Parathyroid adenoma (tissue), 2 donors: ENCODE results near the gene GIMD1.

Experiments used
- H2AFZ ChIP-seq: fragments of 300-600 bp; sonication (generic); one replicate; pipeline ENCODE4 v1.7.0; 2017; ENCODE audit warnings: antibody characterized with exemption, mild to moderate bottlenecking
- H3K27ac ChIP-seq: fragments of 300-600 bp; sonication (generic); one replicate; pipeline ENCODE4 v1.7.0; 2017
- H3K27me3 ChIP-seq: fragments of 300-600 bp; sonication (generic); one replicate; pipeline ENCODE4 v1.7.0; 2017; ENCODE audit warnings: low read length; ENCODE audit not compliant: control insufficient read depth, insufficient read depth
- H3K36me3 ChIP-seq: fragments of 300-600 bp; sonication (generic); one replicate; pipeline ENCODE4 v1.7.0; 2017; ENCODE audit warnings: low read length; ENCODE audit not compliant: control insufficient read depth, insufficient read depth
- H3K4me1 ChIP-seq: fragments of 300-600 bp; sonication (generic); one replicate; pipeline ENCODE4 v1.7.0; 2017; ENCODE audit warnings: control low read depth
- H3K4me2 ChIP-seq: fragments of 300-600 bp; sonication (generic); one replicate; pipeline ENCODE4 v1.7.0; 2017; ENCODE audit warnings: low read length
- H3K4me3 ChIP-seq: fragments of 300-600 bp; sonication (generic); one replicate; pipeline ENCODE4 v1.7.0; 2017; ENCODE audit warnings: low read depth, low read length
- H3K79me2 ChIP-seq: fragments of 300-600 bp; sonication (generic); one replicate; pipeline ENCODE4 v1.7.0; 2017; ENCODE audit warnings: control low read depth
- H3K9ac ChIP-seq: fragments of 300-600 bp; sonication (generic); one replicate; pipeline ENCODE4 v1.7.0; 2017; ENCODE audit warnings: mild to moderate bottlenecking
- H3K9me3 ChIP-seq: fragments of 300-600 bp; sonication (generic); one replicate; pipeline ENCODE4 v1.7.0; 2017; ENCODE audit warnings: low read length; ENCODE audit not compliant: control insufficient read depth
- TF ChIP-seq, protein P1 (sequence below): fragments of 300-600 bp; sonication (generic); IDR thresholded peaks from one replicate; pipeline ENCODE4 v1.7.0; 2017; ENCODE audit warnings: antibody characterized with exemption, mild to moderate bottlenecking
- donor health status: primary hyperparathyroidism.

Gene GIMD1

DNA sequence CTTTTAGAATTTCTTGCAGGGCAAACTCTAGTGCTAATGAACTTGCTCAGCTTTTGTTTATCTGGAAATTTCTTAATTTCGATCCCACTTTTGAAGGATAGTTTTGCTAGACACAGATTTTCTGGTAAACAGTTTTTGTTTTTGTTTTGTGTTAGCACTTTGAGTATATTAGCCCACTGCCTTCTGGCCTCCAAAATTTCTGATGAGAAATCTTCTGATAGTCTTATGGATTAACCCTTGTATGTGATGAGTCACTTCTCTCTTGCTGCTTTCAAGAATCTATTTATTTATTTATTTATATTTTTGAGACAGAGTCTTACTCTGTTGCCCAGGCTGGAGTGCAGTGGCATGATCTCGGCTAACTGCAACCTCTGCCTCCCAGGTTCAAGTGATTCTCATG, 27.0 kb upstream of the GIMD1 start:
- TF ChIP-seq, protein P1, sequence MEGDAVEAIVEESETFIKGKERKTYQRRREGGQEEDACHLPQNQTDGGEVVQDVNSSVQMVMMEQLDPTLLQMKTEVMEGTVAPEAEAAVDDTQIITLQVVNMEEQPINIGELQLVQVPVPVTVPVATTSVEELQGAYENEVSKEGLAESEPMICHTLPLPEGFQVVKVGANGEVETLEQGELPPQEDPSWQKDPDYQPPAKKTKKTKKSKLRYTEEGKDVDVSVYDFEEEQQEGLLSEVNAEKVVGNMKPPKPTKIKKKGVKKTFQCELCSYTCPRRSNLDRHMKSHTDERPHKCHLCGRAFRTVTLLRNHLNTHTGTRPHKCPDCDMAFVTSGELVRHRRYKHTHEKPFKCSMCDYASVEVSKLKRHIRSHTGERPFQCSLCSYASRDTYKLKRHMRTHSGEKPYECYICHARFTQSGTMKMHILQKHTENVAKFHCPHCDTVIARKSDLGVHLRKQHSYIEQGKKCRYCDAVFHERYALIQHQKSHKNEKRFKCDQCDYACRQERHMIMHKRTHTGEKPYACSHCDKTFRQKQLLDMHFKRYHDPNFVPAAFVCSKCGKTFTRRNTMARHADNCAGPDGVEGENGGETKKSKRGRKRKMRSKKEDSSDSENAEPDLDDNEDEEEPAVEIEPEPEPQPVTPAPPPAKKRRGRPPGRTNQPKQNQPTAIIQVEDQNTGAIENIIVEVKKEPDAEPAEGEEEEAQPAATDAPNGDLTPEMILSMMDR, result no peak
- H3K9ac ChIP-seq, result no peak overlapping the region
- no peaks in the 10 kb centered on the region for H3K27me3 ChIP-seq
- H3K4me3 ChIP-seq, result no peak overlapping the region
- H3K27ac ChIP-seq, result no peak overlapping the region
- H3K9me3 ChIP-seq, result no peaks in the 10 kb centered on the region
- H3K36me3 ChIP-seq, result no peaks in the 10 kb centered on the region
- H3K79me2 ChIP-seq, result no peaks in the 10 kb centered on the region
- H3K4me1 ChIP-seq, result no peaks in the 10 kb centered on the region
- H3K4me2 ChIP-seq, result no peak overlapping the region
- no peak overlapping the region for H2AFZ ChIP-seq

DNA sequence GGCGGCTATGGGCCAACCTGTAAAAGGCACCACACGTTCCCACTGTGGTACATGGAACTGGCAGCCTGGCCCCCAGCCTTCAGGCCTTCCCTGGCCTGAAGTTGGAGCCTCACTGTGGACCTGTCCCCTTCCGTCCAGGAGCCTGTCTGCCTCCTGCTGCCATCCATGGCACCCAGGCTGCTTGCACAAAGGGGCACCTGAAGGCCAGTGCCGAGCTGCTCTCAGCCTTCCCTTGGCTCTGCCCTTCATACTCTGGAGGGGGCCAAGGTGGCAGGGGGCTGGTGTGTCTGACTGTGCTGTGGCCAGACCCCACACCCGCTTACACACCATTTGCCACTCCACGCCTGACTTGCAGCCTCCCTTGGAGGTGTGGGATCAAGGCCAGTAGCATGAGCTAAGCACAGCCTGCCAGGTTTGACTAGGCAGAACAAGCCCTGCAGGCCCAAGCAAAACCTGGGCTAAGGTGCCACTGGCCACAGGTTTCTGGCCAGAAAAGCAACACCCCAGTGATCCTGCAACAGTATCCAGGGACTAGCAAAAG, 17.3 kb upstream of the GIMD1 start:
- H3K27me3 ChIP-seq, result no peaks in the 10 kb centered on the region
- no peaks in the 10 kb centered on the region for H3K79me2 ChIP-seq
- H3K4me2 ChIP-seq, result no peak overlapping the region
- H3K4me3 ChIP-seq, result no peak overlapping the region
- H3K9me3 ChIP-seq, result no peaks in the 10 kb centered on the region
- TF ChIP-seq, protein P1, result no peak
- no peaks in the 10 kb centered on the region for H3K4me1 ChIP-seq
- H2AFZ ChIP-seq, result no peak overlapping the region
- H3K36me3 ChIP-seq, result no peaks in the 10 kb centered on the region
- H3K9ac ChIP-seq, result no peak overlapping the region
- no peak overlapping the region for H3K27ac ChIP-seq

DNA sequence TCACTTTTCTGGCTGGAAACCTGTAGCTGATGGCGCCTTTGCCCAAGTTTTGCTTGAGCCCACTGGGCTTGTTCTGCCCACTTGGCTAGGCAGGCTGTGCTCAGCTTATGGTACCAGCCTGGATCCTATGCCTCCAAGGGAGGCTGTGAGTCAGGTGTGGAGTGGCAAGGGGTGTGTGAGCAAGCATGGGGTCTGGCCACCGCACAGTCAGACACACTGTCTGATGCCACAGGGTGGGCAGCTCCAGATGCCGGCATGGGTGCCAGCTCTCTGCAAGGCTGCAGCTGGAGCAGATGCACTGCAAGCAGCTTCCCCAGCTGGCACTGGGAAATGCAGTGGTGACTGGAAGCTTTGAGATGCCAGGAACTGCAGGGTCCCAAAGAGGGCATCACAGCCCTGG, 16.3 kb upstream of the GIMD1 start:
- H2AFZ ChIP-seq, result no peak overlapping the region
- H3K4me3 ChIP-seq, result no peak overlapping the region
- no peaks in the 10 kb centered on the region for H3K27me3 ChIP-seq
- H3K4me2 ChIP-seq, result no peak overlapping the region
- H3K9ac ChIP-seq, result no peak overlapping the region
- no peaks in the 10 kb centered on the region for H3K36me3 ChIP-seq
- TF ChIP-seq, protein P1, result no peak
- H3K79me2 ChIP-seq, result no peaks in the 10 kb centered on the region
- H3K4me1 ChIP-seq, result no peaks in the 10 kb centered on the region
- no peaks in the 10 kb centered on the region for H3K9me3 ChIP-seq
- no peak overlapping the region for H3K27ac ChIP-seq

DNA sequence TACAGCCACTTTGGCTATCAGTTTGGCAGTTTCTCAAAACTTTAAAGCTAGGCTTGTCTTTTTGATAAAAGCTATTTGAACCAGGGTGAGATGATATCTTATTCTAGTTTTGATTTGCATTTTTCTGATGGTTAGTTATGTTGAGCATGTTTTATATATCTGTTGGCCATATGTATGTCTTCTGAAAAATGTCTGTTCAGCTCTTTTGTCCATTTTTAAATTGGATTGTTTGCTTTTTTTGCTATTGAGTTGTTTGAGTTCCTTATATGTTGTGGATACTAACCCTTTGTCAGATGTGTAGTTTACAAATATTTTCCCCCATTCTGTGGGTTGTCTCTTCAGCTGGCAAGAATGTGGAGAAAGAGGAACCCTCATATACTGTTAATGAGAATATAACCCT, 11.6 kb upstream of the GIMD1 start:
- no peaks in the 10 kb centered on the region for H3K79me2 ChIP-seq
- no peak overlapping the region for H3K4me3 ChIP-seq
- H2AFZ ChIP-seq, result no peak overlapping the region
- H3K4me2 ChIP-seq, result no peak overlapping the region
- no peaks in the 10 kb centered on the region for H3K27me3 ChIP-seq
- no peak overlapping the region for H3K9ac ChIP-seq
- no peaks in the 10 kb centered on the region for H3K4me1 ChIP-seq
- TF ChIP-seq, protein P1, result no peak
- no peak overlapping the region for H3K27ac ChIP-seq
- no peaks in the 10 kb centered on the region for H3K36me3 ChIP-seq
- H3K9me3 ChIP-seq, result no peaks in the 10 kb centered on the region

DNA sequence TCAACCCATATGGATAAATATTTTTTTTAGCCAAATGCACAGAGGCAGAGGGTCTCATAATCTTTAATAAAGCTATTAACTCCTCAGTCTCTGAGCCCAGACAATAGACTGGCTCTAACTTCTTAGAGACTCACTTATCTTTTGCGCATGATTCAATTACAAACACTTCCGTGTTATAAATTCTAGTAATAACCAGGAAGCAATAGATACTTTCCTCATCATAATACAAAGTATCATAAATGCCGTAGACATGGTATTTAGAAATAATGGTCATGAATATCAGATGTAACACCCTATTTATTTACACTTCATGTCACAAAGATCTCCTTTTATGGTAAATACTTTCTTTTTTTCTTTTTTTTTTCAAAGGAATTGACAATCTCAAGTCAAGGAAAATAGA, 4.4 kb upstream of the GIMD1 start:
- no peak overlapping the region for H3K4me2 ChIP-seq
- no peak overlapping the region for H3K9ac ChIP-seq
- no peaks in the 10 kb centered on the region for H3K27me3 ChIP-seq
- no peaks in the 10 kb centered on the region for H3K36me3 ChIP-seq
- no peak overlapping the region for H2AFZ ChIP-seq
- H3K79me2 ChIP-seq, result no peaks in the 10 kb centered on the region
- TF ChIP-seq, protein P1, result no peak
- no peaks in the 10 kb centered on the region for H3K9me3 ChIP-seq
- no peak overlapping the region for H3K4me3 ChIP-seq
- H3K4me1 ChIP-seq, result no peaks in the 10 kb centered on the region
- H3K27ac ChIP-seq, result no peak overlapping the region
